ENCODE data around the gene GPR50.

DNA sequence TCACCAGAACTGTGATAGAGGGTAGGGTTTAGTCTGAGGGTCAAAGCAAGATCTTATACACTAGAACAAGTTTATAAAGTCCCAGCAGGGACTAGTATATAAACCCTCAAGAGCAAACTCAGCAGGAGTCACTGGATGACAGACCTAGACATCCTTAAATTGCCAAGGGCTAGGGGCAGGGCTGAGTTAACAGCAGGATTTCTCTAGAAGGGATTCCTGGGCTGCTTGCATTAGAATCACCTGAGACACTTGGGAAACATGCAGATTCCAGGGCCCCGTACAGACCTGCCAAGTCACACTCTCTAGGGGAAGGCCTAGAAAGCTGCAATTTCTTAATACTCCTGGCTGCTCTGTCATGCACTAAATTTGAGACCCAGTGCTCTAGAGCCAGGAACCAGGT is 6.6 kb upstream of the GPR50 start:
- TF ChIP-seq FOXM1 (IDR thresholded peaks at IDR 0.05; ENCODE audit: borderline replicate concordance) (no peak), LEF1 (IDR thresholded peaks at IDR 0.05; ENCODE audit: borderline replicate concordance) (no peak), FOXK2 (IDR thresholded peaks at IDR 0.05) (no peak), L3MBTL2 (conservative IDR thresholded peaks at IDR 0.05) (no peak), SUZ12 (IDR thresholded peaks at IDR 0.05) (no peak), SP1 (IDR thresholded peaks at IDR 0.05) (no peak), TARDBP (IDR thresholded peaks at IDR 0.05) (no peak), NFRKB (IDR thresholded peaks at IDR 0.05) (no peak), CTBP1 (IDR thresholded peaks at IDR 0.05; ENCODE audit: borderline replicate concordance) (no peak)
- TF ChIP-seq, protein P1, sequence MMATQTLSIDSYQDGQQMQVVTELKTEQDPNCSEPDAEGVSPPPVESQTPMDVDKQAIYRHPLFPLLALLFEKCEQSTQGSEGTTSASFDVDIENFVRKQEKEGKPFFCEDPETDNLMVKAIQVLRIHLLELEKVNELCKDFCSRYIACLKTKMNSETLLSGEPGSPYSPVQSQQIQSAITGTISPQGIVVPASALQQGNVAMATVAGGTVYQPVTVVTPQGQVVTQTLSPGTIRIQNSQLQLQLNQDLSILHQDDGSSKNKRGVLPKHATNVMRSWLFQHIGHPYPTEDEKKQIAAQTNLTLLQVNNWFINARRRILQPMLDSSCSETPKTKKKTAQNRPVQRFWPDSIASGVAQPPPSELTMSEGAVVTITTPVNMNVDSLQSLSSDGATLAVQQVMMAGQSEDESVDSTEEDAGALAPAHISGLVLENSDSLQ (IDR thresholded peaks at IDR 0.05) = no peak
